HepG2 (cell line): ENCODE data around the gene KCNJ8.

ENCODE experiments used
- BHLHE40 ChIP-seq: IDR thresholded peaks from 2 replicates; pipeline ENCODE4 v1.6.1; 2011; ENCODE audit warnings: low read length, improper control_type of control experiment
- CCDC6 ChIP-seq: sonication (generic); formaldehyde crosslinking; IDR thresholded peaks from 2 replicates; pipeline ENCODE4 v1.8.1; 2022; ENCODE audit warnings: mild to moderate bottlenecking, missing genetic modification reagents, moderate library complexity
- KMT2B ChIP-seq: IDR thresholded peaks from 2 replicates; pipeline ENCODE4 v1.6.1; 2016; ENCODE audit warnings: missing genetic modification reagents, missing compliant biosample characterization
- MAFF ChIP-seq: IDR thresholded peaks from 2 replicates; pipeline ENCODE4 v1.6.1; 2011; ENCODE audit warnings: low read depth, low read length, improper control_type of control experiment
- MAFG ChIP-seq: sonication (generic); formaldehyde crosslinking; IDR thresholded peaks from 2 replicates; pipeline ENCODE4 v1.5.1; 2020; ENCODE audit warnings: mild to moderate bottlenecking, missing genetic modification reagents
- RFX1 ChIP-seq: fragments of 450-650 bp; IDR thresholded peaks from 2 replicates; pipeline ENCODE4 v1.6.1; 2017
- SIX1 ChIP-seq: sonication (generic); formaldehyde crosslinking; IDR thresholded peaks from 2 replicates; pipeline ENCODE4 v1.4.0; 2020; ENCODE audit warnings: missing genetic modification reagents, borderline replicate concordance
- ZNF232 ChIP-seq: sonication (generic); formaldehyde crosslinking; IDR thresholded peaks from 2 replicates; pipeline ENCODE4 v1.4.0; 2020; ENCODE audit warnings: missing genetic modification reagents, borderline replicate concordance
- ZNF253 ChIP-seq: sonication (generic); formaldehyde crosslinking; IDR thresholded peaks from 2 replicates; pipeline ENCODE4 v1.8.0; 2022; ENCODE audit warnings: mild to moderate bottlenecking, missing genetic modification reagents, borderline replicate concordance
- ZNF274 ChIP-seq: sonication (generic); formaldehyde crosslinking; IDR thresholded peaks from 2 replicates; pipeline ENCODE4 v1.5.1; 2020; ENCODE audit warnings: mild to moderate bottlenecking, missing genetic modification reagents
- TF ChIP-seq, protein P1 (sequence below): sonication (generic); formaldehyde crosslinking; IDR thresholded peaks from 2 replicates; pipeline ENCODE4 v1.5.0; 2020; ENCODE audit warnings: mild to moderate bottlenecking, missing genetic modification reagents, moderate library complexity
- TF ChIP-seq, protein P2 (sequence below): sonication (generic); formaldehyde crosslinking; conservative IDR thresholded peaks from 2 replicates; pipeline ENCODE4 v1.4.0; 2020; ENCODE audit warnings: missing genetic modification reagents
- TF ChIP-seq, protein P3 (sequence below): sonication (generic); formaldehyde crosslinking; IDR thresholded peaks from 2 replicates; pipeline ENCODE4 v1.4.0; 2020; ENCODE audit warnings: missing genetic modification reagents
- TF ChIP-seq, protein P4 (sequence below): sonication (generic); formaldehyde crosslinking; IDR thresholded peaks from 2 replicates; pipeline ENCODE4 v1.5.1; 2020; ENCODE audit warnings: mild to moderate bottlenecking, missing genetic modification reagents, moderate library complexity

DNA sequence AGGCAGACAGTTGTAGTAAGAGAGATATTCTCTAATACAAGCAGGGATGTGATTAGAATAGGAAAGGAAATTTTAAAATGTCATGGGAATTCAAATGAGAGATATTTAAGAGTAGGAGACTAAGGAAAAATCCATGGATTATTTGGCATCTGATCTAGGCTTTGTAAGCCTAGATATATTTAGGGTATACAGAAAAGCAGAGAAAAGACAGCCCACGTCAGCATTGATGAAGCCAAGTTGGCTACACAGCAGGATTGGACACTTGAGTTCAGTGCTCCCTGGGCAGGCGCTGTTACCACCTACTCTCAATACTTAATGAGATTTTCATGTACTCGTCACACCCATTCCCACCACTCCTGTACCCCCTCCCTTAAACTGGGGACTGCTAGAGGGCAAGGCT, 1.7 kb upstream of the KCNJ8 start:
- TF ChIP-seq ZNF232: no peak
- no peak for TF ChIP-seq ZNF274 (CRISPR knock-in tag)
- no peak for TF ChIP-seq MAFG (CRISPR knock-in tag)
- TF ChIP-seq, protein P1, sequence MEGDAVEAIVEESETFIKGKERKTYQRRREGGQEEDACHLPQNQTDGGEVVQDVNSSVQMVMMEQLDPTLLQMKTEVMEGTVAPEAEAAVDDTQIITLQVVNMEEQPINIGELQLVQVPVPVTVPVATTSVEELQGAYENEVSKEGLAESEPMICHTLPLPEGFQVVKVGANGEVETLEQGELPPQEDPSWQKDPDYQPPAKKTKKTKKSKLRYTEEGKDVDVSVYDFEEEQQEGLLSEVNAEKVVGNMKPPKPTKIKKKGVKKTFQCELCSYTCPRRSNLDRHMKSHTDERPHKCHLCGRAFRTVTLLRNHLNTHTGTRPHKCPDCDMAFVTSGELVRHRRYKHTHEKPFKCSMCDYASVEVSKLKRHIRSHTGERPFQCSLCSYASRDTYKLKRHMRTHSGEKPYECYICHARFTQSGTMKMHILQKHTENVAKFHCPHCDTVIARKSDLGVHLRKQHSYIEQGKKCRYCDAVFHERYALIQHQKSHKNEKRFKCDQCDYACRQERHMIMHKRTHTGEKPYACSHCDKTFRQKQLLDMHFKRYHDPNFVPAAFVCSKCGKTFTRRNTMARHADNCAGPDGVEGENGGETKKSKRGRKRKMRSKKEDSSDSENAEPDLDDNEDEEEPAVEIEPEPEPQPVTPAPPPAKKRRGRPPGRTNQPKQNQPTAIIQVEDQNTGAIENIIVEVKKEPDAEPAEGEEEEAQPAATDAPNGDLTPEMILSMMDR (CRISPR knock-in tag): no peak
- no peak for TF ChIP-seq CCDC6
- TF ChIP-seq ZNF253: no peak
- TF ChIP-seq, protein P2, sequence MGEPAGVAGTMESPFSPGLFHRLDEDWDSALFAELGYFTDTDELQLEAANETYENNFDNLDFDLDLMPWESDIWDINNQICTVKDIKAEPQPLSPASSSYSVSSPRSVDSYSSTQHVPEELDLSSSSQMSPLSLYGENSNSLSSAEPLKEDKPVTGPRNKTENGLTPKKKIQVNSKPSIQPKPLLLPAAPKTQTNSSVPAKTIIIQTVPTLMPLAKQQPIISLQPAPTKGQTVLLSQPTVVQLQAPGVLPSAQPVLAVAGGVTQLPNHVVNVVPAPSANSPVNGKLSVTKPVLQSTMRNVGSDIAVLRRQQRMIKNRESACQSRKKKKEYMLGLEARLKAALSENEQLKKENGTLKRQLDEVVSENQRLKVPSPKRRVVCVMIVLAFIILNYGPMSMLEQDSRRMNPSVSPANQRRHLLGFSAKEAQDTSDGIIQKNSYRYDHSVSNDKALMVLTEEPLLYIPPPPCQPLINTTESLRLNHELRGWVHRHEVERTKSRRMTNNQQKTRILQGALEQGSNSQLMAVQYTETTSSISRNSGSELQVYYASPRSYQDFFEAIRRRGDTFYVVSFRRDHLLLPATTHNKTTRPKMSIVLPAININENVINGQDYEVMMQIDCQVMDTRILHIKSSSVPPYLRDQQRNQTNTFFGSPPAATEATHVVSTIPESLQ (CRISPR knock-in tag): no peak
- TF ChIP-seq, protein P3, sequence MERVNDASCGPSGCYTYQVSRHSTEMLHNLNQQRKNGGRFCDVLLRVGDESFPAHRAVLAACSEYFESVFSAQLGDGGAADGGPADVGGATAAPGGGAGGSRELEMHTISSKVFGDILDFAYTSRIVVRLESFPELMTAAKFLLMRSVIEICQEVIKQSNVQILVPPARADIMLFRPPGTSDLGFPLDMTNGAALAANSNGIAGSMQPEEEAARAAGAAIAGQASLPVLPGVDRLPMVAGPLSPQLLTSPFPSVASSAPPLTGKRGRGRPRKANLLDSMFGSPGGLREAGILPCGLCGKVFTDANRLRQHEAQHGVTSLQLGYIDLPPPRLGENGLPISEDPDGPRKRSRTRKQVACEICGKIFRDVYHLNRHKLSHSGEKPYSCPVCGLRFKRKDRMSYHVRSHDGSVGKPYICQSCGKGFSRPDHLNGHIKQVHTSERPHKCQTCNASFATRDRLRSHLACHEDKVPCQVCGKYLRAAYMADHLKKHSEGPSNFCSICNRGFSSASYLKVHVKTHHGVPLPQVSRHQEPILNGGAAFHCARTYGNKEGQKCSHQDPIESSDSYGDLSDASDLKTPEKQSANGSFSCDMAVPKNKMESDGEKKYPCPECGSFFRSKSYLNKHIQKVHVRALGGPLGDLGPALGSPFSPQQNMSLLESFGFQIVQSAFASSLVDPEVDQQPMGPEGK (CRISPR knock-in tag): no peak
- no peak for TF ChIP-seq KMT2B (CRISPR knock-in tag)
- no peak for TF ChIP-seq SIX1 (CRISPR knock-in tag)
- TF ChIP-seq RFX1: no peak
- TF ChIP-seq, protein P4, sequence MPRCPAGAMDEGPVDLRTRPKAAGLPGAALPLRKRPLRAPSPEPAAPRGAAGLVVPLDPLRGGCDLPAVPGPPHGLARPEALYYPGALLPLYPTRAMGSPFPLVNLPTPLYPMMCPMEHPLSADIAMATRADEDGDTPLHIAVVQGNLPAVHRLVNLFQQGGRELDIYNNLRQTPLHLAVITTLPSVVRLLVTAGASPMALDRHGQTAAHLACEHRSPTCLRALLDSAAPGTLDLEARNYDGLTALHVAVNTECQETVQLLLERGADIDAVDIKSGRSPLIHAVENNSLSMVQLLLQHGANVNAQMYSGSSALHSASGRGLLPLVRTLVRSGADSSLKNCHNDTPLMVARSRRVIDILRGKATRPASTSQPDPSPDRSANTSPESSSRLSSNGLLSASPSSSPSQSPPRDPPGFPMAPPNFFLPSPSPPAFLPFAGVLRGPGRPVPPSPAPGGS: no peak
- no peak for TF ChIP-seq MAFF
- no peak for TF ChIP-seq BHLHE40
